NCI-H526 treated with DMSO at 0.1 percent for 48 hours (cell line): ENCODE data around the gene TSNAX.
A peak's percentile ranks its signal among the peaks of the same experiment; 100 is the strongest.

Experiments used
- DNase-seq: peaks from one replicate; lab custom pipeline; 2025; lab: John Stamatoyannopoulos, UW

The TSNAX gene

GRCh38 chr1:231601824-231602672, 73.6 kb downstream of the TSNAX start:
- no peak for DNase-seq

DNA sequence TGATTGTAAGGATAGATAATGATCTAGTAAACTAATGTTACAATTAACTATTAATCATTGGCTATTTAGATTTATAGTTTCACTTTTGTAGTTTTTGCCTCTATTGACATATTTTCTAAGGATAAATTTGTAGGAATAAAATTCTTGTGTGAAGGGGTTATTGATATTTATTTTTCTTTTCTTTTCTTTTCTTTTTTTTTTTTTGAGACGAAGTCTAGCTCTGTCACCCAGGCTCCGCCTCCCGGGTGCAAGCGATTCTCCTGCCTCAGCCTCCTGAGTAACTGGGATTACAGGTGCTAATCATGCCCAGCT, 74.2 kb downstream of the TSNAX start:
- no peak for DNase-seq

- DNase-seq, result peak; percentile 30
Observed at GRCh38 chr1:231603598-231604275, 75.3 kb downstream of the TSNAX start.

GRCh38 chr1:231604276-231604621, 75.8 kb downstream of the TSNAX start:
- DNase-seq, result no peak

DNA sequence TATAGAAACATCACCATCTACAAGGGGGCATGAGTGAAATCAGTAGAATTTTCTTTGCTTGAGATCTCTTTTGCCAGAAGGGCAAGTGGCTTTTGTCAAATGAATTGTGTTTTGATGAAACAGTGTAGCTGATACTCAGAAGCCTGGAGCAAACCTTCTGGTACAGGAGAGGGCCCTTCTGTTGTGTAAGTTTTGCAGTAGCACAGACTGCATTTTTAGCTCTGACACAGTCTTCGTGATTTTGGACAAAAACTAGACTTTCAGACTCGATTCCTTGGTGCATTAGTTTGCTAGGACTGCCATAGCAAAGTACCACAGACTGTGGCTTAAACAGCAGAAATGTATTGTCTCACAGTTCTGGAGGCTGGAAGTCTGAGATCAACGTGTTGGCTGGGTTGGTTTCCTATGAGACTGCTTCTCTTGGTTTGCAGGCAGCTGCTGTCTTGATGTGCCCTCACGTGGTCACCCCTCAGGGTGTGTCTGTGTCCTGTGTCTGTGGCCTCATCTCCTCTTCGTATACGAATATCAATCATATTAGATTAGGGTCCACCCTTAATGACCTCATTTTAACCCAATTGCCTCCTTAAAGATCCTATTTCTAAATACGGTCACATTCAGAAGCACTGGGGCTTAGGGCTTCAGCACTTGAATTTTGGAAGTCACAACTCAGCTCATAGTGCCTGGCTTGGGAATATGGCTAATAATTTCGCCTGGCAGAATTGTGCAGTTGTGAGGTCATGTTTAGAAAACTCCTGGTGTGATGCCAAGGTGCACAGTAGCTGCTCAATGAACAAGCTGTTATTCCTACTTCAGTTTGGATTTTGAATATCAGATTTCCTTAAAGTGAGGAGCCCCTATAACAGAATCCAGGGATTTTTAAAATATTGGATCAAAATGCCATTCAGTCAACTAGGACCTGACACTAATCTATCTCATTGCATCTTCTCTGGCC, 77.0 kb downstream of the TSNAX start:
- DNase-seq, result no peak

GRCh38 chr1:231606712-231607111, 78.2 kb downstream of the TSNAX start:
- DNase-seq, result no peak

DNA sequence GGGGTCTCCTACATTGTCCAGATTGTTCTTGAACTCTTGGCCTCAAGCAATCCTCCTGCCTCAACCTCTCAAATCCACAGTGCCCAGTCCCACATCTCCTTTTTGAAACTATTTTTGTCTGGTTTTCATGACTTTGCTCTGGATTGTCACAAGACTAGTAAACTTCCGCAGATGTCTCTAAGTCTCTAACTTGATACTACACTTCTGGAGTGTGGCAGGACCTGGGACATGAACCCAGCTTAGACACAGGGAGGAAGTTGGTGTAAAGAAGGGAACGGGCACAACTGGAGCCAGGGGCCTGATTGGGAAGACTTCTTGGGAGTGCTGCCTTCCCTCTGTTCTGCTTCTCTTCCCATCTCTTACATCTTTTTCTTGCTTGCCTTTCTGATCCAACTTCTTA, 81.9 kb downstream of the TSNAX start:
- DNase-seq, result no peak

- DNase-seq, result no peak
Observed at GRCh38 chr1:231611111-231611510, 82.6 kb downstream of the TSNAX start.

DNA sequence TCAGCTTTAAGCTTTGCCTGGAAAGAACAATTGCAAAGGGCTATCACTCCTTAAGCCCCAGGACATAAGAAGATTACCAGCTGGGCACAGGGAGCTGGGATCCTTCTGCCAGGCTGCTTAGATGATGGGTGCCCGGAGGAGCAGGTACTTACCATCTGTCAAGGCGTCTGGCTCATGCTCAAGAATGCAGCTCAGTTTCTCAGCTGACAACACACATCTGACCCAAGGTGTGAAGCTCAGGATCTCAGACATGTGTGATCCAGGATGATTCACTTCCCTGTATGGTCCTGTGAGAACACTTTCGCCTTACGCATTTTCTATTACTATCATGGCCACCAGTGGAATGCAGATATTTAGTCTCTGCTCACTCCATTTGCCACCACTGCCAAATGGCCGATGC, 83.4 kb downstream of the TSNAX start:
- no peak for DNase-seq

- DNase-seq, result no peak
Observed at GRCh38 chr1:231612393-231613089, 84.1 kb downstream of the TSNAX start.

GRCh38 chr1:231613419-231614349, 85.2 kb downstream of the TSNAX start:
- DNase-seq, result no peak
